ENCODE measurements around the gene FCGR2B.

DNA sequence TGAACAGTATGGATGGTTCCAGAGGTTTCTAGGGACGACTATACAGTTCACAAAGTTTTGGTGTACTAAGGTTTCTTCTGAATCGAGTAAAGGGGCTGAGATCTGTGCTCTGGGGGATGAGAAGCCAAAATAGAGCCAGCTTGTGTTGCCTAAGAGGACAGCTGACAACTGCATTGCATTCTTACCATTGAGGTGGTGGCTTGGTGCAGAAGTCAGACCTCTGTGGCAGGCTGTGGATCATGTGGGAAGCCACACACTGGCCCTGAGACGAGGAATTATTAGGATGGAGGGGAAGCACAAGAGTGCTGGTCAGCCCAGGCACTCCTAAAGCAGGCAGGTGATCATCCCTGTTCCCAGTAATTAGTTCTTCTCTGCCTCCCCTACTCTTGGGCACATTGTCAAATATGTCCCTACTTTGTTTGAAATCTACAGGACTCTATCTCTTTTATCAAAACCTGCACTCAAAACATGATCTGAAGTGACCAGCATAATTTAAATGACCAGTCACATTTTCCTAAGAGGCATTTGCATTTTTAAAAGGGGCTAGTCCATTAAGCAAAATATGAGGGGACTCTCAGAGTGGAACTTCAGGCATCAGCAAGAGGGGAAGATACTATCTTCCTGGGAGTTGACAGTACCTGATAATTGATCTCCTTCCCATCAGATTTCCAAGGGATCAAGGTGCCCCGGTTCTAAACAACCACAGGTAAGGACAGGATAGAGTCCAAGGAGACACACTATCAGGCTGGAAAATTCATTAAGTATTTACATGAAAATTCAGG is 58.2 kb downstream of the FCGR2B start, which contains the start of gene FCRLB:
- TF ChIP-seq POLR2A (IDR thresholded peaks at IDR 0.05), result no peak
- TF ChIP-seq, protein P1, sequence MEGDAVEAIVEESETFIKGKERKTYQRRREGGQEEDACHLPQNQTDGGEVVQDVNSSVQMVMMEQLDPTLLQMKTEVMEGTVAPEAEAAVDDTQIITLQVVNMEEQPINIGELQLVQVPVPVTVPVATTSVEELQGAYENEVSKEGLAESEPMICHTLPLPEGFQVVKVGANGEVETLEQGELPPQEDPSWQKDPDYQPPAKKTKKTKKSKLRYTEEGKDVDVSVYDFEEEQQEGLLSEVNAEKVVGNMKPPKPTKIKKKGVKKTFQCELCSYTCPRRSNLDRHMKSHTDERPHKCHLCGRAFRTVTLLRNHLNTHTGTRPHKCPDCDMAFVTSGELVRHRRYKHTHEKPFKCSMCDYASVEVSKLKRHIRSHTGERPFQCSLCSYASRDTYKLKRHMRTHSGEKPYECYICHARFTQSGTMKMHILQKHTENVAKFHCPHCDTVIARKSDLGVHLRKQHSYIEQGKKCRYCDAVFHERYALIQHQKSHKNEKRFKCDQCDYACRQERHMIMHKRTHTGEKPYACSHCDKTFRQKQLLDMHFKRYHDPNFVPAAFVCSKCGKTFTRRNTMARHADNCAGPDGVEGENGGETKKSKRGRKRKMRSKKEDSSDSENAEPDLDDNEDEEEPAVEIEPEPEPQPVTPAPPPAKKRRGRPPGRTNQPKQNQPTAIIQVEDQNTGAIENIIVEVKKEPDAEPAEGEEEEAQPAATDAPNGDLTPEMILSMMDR (IDR thresholded peaks at IDR 0.05), result no peak

Measured in testis (tissue), 2 donors.